GM18873 (cell line): ENCODE measurements around the gene BTLA.
"Not testable (repeated sequence)": the region's sequence is repeated elsewhere in the genome, so short reads cannot be mapped to it uniquely, and the experiment has no call there.

ENCODE experiments used
- ATAC-seq: cut with Tn5 transposase; IDR thresholded peaks from one replicate; pipeline ENCODE4 v1.9.1; 2021; ENCODE audit warnings: mild to moderate bottlenecking, moderate library complexity, moderate number of reproducible peaks; ENCODE audit not compliant: unreplicated experiment, low FRiP score

Gene BTLA

DNA sequence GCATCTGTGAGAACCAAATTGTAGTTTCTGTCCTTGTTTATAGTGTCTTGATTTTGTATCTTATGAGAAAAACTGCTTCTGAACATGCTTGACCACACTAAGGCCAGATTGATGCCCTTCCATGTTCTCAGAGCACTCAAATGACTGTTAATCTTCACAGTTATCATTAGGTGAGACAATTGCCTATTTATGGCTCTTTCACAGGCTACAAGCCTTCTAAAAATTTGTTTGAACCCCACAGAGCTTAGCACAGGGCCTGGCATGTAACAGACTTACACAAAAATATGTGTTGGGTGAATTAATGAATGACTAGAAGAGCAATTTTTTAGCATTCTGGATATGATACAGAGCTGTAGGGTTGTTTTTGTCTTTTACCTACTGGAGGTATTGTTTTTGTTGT lies 43.1 kb downstream of the BTLA start:
- no peak for ATAC-seq

DNA sequence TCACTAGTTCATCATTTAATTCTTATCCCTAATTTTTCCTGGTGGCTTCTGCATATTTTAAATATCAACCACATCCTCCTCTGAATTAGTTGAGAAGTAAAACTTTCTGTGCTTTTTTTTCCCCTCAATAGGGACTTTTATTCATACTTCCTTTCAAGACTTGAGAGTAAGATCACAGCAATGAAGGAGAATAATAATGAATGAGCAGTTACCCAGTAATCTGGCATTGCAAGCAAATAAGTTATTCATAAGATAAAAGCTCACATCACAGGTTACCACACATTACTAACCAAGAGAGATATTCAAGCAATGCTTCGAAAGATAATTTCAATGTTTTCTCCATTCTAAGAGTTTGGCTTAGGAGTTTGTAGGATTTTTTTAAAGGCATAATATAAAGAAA lies 50.3 kb downstream of the BTLA start:
- no peak for ATAC-seq

DNA sequence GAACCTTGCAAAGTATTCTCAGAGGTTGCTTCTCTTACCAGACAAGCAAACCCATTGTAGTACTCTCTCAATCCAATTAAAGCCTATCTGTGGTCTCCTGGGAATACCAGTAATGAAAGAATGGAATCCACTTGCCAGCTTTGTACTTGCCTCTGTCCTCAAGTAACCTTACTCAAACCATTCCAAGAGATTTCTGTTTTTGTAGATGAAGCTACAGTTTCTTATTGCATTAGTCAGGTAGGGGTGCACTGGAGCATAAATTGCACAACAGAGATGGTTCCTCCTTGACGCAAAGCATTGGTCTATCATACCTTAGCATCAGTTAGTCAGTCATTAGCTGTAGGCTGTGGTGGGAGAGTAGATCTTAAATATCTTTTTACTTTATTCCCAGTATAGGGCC lies 52.9 kb downstream of the BTLA start:
- no peak for ATAC-seq

DNA sequence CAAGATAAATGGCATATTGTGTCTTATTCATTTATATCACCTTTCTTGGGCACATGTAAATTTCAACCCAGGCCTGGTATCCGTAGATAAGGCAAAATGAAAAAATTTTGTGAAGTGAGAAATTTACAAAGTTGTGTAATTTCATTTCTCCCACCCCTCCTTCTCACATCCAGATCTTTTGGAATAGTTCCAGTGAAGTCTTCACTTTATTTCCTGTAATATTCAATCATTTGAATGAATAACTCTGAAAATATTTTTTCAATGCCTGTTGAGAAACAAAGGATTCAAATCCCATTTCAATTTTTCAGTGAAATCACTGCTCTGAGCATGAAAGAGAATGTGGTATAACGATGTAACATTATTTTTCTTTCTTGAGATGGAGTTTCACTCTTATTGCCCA lies 53.4 kb downstream of the BTLA start:
- no peak for ATAC-seq

DNA sequence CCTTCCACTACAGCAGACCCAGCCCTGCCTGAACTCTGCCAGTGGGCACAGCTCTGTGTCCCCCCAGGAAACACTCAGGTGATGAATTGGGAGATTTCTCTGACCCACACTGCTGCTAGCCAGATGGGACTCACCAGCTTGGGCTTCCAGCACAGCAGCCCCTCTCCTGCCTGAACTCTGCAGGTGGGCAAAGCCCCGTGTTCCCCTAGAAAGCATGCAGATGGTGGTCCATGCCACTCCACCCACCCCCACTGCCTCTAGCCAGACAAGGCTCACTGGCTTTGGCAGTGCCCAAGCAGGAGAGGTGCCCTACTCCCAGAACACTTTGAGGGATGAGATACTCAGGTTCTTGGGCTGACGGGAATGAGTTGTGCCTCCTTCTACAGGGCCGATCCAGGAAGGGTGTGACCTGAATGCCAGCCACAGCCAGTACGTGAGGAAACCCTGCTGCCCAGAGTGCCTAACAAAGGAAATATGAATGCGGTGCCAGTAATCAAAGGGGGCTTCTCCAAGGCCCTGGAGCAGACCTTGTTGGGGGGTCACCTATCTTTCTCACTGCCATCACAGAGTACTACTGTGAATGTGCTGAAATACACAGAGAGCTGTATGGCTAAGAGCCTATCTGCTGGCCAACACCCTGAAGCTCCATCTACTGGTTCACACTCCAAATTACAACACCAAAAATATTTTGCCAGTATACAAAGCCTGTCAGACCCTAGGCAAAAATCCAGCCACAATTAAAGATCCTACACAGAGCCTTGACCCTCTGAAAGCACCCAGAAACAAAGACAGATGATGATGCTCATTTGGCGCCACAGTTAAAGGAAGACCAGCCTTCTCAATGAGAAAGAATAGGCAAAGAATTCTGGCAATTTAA lies 61.9 kb downstream of the BTLA start:
- ATAC-seq: no peak

DNA sequence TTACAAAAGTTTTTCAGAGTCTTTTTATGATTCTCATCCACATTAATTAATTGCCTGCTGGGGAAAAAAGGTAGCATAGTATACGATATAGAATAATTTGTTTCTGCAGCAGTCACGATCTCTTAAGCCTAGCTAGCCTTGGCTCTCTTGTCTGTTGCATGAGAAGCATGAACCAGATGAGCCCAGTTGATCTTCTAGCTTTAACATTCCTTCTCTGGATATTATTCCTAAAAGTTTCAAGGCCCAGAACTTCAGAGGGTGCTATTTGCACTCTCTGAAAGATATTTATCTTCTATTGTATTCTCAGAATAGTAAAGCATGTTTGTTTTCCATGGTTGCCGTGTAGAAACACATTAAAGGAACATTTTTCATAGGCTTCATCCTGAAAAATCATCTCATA lies 69.3 kb downstream of the BTLA start:
- ATAC-seq: no peak

DNA sequence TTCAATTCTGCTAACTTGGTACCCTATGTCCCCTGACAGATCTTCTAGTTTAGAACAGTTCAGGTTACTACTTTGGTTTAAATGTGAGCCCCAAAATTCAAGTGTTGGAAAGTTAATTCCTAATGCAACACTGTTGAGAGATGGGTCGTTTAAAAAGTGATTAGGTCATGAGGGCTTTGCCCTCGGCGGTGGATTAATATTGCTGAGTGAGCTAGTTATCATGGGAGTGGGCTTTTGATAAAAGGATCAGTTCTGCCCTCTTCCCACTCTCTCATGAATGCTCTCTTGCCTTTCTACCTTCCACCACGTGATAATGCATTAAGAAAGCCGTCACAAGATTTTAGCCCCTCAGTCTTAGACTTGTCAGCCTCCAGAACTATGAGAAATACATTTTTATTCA lies 72.1 kb downstream of the BTLA start:
- ATAC-seq: no peak

DNA sequence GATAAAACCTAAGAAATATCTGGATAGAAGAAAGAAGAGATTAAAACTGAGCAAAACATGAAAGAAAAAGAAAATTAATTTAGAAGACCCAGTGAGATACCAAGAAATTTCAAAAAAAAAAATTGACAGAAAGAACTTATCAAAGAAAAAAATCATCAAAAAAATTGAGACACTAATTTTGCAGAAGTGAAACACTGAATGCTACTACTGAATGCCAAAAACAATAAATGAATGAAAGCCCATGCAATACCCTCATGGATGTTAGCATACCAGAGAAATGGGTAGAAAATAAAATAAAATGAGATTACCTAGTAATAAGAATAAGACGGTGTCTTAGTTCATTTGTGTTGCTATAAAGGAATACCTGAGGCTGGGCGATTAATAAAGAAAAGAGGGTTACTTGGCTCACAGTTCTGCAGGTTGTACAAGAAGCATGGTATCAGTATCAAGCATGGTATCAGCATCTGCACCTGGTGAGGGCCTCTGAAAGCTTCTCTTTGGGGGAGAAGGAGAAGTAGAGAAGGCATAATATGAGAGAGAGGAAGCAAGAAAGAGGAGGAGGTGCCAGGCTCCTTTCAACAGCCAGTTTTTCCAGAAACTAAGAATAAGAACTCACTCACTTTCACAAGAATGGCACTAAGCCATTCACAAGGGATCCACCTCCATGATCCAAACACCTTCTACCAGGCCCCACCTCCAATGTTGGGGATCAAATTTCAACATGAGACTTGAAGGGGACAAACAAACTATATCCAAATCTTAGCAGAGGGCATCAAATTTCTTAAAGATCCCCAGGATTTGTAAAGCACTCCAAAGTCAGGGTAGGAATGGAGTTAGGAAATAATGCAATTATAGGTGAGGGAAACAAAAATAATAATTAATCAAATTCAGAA lies 73.2 kb downstream of the BTLA start:
- ATAC-seq: no peak

DNA sequence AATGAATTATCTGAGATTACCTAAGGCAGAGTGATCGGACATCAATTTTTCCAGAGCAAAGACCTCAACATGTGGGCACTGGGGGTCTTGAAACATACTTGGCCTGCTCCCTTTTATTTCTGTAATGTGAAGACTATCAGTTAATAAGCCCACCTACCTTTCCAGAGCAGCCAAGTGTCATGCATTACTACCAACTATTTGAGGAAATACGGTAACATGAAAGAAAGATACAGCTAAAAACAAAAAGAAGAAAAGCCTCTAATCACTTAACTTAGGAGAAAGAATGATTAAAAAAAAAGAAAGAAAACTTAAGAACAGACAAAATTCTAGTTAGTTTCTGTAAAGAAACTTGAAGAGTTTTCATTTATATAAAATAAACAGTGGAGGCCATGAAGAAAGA lies 73.9 kb downstream of the BTLA start:
- ATAC-seq: no peak

DNA sequence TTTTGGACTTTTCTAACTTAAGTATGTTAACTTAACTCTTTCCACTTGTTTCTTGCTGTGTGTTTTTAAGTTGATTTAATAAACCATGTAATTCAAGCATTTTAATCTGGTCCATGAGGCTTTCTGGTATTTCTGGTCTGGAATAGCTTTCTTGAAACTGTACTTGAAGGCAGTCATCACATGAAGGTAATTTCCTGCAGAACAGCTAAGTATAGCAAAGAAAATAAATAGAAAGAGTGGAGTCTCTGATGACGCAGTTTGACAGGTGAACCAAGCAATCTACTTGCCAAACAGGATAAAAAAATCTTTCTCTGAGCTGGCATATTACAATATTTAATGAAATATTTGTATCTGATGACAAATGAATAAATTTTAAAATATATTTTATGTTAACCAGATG lies 74.9 kb downstream of the BTLA start:
- no peak for ATAC-seq

DNA sequence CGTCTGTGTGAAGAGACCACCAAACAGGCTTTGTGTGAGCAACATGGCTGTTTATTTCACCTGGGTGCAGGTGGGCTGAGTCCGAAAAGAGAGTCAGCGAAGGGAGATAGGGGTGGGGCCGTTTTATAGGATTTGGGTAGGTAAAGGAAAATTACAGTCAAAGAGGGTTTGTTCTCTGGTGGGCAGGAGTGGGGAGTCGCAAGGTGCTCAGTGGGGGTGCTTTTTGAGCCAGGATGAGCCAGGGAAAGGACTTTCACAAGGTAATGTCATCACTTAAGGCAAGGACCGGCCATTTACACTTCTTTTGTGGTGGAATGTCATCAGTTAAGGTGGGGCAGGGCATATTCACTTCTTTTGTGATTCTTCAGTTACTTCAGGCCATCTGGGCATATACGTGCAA lies 76.4 kb downstream of the BTLA start:
- ATAC-seq: not testable (repeated sequence)

DNA sequence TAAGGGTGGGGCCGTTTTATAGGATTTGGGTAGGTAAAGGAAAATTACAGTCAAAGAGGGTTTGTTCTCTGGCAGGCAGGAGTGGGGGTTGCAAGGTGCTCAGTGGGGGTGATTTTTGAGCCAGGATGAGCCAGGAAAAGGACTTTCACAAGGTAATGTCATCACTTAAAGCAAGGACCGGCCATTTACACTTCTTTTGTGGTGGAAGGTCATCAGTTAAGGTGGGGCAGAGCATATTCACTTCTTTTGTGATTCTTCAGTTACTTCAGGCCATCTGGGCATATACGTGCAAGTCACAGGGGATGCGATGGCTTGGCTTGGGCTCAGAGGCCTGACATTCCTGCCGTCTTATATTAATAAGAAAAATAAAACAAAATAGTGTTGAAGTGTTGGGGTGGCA lies 80.7 kb downstream of the BTLA start:
- ATAC-seq: not testable (repeated sequence)

DNA sequence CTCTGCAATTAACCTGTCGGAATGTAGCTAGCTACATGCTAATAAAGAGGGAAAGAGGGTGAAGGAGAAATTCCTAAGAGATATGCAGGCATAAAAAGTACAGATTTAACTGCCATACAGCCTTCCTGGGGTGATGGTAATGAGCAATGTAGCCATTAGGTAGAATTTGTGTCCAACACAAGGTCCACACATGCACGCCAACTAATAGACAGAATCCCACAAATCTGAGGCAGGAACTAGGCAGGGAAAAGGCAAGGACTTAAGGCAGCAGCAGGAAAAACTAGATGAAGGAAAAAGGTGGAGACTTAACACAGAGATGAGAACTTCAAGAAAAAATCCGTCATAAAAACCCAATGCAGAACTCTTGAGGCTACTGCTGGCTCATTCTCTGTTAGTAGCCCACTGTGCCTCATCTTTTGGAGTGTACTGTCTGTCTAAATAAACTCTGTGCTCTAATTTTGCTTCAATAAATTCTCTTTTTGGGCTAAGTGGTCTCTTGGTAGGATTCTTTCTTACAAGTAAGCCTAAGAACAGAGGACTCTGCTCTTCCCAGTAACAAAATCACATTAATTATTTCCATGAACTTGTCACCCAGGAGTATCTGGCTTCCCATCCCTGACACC lies 81.5 kb downstream of the BTLA start:
- ATAC-seq: no peak

DNA sequence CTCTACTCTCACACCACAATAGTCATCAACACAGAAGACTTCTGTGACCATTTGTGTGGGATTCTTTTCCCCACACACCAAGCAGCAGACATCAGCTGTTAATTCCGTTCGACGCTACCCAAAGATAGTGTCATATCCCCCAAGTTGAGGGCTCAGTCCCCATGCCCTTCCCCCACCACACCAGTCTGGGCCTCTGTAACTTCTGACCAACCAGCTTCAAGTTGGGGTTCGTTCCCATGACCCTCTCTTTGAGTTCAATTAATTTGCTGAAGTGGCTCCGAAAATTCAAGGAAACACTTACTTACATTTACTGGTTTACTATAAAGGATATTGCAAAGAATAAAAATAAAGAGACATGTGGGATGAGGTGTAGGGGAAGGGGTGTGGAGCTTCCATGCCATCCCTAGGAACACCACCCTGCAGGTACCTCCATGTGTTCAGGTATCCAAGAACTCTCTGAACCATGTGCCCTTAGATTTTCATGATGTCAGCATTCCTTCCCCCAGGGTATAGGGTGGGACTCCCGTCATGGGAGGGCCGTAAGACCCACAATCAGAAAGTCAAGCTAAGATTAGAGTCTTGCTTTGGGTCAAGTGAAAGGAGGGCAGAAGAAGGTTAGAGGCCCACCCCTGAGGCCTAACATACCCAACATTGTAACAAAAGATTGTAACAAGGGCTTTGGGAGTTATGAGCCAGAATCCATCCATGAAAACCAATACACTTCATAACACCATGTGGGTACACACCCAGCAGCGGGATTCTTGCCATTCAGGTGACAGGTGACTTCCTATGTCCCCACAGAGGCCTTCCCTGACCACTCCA lies 82.7 kb downstream of the BTLA start:
- ATAC-seq: no peak

DNA sequence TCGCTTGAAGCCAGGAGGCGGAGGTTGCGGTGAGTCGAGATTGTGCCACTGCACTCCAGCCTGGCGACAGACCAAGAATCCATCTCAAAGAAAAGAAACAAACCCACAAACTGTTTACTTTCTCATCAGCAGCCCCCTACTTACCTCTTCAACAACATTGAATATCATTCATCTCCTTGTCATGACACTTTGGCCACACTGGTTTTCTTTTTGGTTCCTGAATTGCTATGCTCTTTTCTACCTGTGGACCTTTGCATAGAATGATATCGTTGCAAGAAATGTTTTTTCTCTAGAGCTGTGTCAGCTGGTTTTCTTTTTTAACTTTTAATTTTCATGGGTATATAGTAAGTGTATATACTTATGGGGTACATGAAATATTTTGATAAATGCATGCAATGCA lies 83.9 kb downstream of the BTLA start:
- ATAC-seq: no peak
